GM21786 (cell line): ENCODE data around the gene MAPK8IP3.

Source experiments
- ATAC-seq: cut with Tn5 transposase; IDR thresholded peaks from one replicate; pipeline ENCODE4 v1.9.1; 2021; ENCODE audit not compliant: unreplicated experiment

The MAPK8IP3 gene

DNA sequence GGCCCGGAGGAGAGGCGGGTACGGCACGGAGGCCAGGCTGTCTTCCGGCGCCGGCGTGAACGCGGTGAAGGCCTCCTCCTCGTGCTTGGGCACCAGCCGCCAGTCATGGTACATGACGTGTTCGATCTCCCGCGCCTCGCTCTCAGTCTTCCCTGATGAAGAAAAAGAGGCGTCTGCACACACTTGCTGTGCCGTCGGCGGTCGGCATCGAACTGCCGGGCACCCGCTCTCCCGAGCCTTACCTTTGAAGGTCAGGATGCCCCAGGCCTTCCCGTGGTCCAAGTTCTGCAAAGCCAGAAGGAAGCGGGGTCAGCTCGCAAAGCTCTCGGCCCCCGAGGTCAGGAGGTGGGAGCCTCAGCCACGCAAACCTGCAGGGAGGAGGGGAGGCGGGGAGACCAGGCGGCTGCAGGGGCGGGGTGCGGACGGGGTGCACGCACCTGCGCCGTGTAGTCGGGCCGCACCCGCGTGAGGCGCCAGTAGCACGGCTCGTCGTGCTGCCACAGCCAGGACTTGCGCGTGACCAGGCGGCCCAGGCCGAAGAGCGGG, 66.4 kb downstream of the MAPK8IP3 start, which contains the start of gene EME2:
Gene EME2, plus strand, starts transcription at position 449 of the 546 bp plus-strand sequence. CDS start 418 bp downstream, outside the sequence.
- peak; percentile 5 for ATAC-seq

DNA sequence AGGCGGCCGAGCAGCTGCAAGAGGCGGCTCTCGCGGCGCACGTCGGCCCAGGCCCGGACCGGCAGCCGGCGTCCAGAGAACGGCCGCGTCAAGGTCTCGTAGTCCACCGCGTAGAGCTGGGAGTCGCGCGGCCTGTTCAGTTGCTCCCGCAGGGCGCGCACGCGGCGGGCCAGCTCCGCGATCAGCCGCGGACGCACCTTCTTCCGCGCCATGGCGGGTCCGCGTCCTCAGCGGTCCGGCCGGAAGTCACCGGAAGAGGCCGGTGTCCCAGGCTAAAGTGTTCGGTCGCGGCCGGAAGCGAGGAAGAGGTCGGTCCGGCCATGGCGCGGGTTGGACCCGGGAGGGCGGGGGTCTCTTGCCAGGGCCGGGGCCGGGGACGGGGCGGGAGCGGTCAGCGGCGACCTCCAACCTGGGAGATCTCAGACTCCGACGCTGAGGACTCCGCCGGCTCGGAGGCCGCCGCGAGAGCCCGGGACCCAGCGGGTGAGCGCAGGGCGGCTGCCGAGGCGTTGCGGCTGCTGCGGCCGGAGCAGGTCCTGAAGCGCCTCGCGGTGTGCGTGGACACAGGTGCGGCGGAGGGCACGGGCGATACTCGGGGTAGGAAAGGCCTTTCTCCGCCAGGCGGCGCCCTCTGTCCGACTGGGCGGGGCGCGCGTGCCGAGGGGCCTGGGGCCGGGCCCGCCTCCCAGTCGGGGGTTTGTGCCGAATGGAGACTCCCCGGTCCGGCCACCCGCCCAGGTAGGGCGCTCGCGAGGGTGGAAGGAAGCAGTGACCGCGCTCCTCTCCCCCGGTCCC, 67.1 kb downstream of the MAPK8IP3 start, which contains the start of gene MRPS34:
Gene MRPS34, minus strand, starts transcription at position 227 of the 795 bp plus-strand sequence. Its CDS starts 15 bp downstream, at position 212.
- ATAC-seq = peak; percentile 39

DNA sequence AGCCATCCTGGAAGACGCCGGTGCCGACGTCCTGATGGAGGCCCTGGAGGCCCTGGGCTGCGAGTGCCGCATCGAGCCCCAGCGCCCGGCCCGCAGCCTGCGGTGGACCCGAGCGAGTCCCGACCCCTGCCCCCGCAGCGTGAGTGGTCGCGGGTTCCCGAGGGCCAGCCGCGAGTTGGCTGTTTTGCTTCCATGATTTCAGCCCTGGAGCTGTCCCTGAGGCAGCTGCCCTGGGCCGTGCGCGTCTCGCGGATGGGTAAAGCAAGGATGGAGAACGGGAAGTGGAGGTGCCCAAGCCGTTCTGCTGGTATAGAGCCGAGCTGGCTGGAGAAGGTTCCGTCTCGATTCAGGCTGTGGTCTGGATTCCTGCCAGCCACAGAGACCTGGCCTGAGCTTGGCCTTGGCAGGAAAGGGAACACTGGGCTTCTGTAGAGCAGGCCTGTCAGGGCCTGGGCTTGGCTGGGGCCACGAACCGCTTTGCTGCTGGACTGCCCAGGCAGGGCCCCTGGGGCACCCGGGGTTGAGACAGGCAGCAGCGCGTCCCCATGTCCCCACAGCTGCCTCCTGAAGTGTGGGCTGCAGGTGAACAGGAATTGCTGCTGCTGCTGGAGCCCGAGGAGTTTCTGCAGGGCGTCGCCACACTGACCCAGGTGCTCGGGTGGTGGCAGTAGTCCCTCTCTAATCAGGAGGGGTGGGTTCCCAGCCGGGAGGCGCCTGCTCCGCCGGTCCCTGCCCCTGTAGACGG, 67.9 kb downstream of the MAPK8IP3 start:
- ATAC-seq = no peak

DNA sequence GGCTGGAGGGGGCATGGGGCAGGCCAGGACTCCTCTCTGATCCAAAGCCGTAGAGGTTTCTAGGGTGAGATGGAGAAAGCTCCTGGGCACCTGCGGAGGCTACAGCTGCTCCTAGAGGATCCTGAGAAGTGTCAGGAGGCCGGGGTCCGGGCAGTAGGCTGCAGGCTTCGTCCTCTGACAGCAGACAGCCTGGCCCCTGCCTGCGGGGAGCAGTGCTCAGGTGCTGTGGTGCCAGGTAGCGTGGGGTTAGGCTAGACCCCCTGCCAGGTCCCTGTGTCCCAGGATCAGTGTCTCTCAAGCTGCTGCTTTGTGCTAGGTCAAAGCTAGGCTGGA, 68.4 kb downstream of the MAPK8IP3 start:
- ATAC-seq = no peak

DNA sequence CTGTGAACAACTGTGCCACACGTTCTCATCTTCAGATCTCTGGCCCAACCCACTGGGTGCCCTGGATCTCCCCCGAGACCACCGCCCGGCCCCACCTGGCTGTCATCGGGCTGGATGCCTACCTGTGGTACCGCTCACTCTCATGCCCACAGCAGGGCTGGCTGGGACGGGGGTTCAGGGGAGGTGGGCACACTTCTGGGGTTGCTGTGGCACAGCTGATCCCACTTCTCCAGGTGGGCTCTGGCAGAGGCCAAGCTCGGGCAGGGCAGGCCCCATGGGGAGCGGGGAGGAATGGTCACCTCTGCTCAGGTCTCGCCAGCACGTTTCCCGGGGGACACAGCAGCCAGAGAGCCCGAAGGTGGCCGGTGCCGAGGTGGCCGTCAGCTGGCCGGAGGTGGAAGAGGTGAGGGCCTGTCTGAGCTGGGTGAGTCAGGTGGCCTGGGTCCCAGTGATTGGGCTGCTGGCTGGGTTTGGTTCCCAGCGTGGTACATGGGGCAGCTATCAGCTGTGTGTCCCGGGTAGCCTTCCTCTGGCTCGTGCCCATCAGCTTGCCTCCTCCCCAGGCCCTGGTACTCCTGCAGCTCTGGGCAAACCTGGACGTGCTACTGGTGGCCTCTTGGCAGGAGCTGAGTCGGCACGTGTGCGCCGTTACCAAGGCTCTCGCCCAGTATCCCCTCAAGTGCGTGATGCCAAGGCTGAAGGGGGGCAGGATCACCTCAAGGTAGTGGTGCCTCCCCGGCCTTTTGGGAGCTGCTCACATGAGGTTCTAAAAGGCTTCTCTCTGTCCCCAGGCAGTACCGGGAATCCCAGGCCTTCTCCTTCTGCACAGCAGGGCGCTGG, 69.2 kb downstream of the MAPK8IP3 start:
- ATAC-seq = no peak

DNA sequence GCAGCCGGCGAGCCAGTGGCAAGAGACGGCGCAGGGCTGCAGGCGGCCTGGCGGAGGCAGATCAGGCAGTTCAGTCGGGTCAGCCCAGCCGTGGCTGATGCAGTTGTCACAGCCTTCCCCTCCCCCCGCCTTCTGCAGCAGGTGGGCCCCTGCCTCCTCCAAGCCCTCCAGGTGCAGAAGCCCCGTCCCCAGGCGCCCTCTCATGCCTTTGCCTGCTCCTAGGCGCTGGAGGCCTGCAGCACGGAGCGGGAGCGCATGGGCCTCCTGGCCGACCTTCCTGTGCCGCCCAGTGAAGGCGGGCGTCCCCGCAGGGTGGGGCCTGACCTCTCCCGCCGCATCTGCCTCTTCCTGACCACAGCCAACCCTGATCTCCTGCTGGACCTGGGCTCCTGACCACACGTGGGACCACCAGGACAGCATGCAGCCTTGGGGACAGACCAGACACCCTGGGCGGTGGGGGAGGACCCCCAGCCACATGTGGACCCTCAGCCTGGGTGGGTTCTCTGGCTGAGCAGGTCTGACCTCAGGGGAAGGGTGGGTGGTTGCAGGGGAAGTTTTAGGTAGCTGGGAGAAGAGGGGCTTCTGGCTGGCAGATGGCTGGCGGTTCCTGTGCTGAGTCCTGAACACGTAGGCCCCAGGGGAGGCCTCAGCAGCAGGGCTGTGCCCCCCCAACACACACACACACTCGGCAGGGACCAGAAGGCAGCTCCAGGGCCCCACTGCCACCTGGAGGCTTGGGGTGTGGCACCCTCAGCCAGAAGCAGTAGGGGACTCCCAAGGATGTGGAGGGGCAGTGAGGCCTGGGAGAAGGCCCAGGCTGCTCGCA, 70.1 kb downstream of the MAPK8IP3 start:
- no peak for ATAC-seq

DNA sequence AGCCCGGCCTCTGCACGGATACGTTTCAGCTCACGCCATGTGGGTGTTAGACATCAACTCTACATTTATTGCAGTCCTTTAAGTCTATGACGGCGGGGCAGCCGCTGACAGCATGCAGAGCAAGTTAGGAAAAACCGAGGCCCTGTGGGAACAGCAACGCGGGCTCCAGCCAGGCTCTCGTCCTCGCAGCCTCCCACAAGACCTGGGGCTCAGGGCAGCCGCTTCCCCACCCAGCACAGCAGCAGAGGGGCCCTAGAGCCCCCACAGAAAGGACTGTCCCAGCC, 70.6 kb downstream of the MAPK8IP3 start:
- no peak for ATAC-seq

DNA sequence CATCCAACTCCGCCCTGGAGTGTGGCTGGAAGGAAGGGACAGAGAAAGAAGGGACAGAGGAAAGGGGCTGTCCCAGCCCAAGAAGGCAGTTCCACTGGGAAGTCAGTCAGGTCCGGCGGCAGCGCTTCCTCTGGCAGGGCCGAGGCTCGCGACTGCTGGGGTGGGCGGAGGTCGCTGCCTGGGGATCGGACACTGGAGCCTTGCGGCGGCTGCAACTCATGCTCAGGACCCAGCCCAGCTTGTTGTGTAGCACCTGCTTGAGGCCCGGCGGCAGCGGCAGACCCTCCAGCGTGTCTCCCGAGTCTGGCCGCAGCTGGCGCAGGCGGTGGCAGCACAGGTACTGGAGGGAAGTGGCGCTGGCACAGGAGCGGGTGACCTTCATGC, 71.0 kb downstream of the MAPK8IP3 start:
- ATAC-seq = no peak

DNA sequence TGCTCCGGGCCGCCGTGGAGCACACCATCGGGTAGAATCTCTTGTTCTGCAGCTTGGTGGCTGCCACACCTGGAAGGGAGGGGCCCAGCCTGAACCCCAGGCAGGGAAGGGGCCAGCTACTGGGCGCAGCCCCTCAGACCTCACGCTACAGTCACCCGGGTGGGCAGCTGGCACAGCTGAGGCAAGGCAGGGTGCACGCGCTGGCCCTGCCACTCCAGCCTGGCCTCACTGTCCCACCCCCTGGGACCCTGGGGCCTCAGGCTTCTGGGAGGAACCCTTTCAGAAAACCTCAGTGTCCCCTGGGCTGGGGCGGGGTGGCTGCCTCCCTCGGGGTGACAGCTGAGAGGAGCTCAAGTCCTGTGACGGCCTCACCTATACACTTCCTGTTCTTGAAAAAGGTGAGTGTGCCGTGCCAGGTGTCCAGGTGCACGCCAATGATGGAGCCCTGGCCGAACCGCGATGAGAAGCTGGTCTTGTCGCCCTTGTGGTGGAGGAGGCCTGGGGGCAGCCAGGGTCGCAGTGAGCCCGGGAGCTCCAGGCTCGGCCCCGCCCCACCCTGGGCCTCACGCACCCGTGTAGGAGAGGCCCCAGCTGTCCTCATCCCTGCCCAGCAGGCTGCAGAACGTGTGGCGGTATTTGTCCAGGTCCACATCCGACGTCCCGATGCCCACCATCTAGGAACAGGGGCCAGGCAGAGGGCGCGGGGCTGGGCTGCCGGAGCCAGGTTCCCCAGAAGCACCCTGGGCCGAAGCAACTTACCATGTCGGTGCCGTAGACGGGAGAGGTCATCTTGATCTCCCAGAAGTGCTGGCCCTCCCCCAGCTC, 71.6 kb downstream of the MAPK8IP3 start:
- no peak for ATAC-seq

DNA sequence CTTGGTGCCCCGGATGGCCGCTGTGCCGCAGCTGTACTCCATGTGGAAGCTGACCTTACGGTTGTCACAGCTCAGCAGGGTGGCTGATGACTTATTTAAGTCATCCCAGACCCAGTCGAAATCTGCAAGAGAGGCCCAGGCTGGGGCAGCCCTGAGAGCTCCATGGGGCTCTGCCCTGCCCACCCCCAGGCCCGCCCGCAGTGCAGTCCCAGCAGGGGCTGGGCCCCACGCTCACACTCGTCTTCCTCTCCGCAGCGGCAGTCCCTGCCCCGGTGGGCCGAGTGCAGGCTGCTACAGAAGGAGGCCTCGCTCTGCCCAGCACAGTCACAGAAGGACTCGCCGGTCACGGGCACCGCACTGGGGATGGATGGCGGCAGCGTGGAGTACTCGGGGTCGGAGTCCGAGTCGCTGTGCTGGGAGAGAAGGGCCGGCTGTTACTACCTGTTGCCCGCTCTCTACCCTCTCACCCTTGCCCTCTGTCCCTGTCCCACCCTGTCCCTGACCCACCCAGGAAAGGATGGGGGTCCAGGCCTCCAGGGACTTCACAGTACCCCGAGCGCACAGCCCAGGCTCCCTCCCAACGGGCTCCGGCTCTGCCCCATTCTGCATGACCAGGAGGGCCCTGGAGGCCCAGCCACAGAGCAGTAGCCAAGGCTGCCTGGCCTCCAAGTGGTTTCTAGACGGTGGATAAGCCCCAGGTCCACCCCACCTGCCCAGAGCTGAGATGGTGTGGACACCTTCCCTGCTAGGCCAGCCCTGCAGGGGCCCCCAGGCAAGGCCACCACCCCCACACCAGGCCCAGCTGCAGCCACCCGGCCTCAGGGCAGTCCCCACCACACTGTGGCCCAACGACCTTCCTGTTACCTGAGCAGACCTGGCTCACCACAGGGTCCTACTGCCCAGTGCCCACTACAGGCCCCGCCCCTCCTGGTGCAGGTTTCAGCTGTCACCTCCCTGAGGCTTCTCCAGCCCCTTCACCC, 72.5 kb downstream of the MAPK8IP3 start:
- ATAC-seq = no peak

DNA sequence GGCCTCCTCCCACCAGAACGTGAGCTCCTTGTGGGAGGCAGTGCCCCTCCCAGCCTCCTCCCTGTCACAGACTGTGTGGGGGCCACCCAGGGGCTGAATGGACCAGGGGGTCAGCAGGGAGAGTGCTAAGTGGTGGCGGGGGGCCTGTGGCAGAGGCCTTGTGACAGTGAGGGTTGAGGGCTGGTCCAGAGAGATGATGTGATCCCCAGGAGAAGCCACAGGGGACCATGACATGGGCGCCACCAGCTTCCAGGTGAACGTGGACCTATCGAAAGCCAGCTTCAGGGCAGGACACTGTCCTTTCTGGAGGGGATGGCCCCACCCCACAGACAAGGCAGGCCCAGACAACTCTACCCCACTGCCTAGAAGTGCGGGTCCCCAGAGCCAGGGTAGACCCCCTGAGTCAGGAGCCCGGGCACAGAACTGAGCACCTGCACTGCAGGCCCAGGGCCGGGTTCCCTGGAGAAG, 73.3 kb downstream of the MAPK8IP3 start:
- no peak for ATAC-seq

DNA sequence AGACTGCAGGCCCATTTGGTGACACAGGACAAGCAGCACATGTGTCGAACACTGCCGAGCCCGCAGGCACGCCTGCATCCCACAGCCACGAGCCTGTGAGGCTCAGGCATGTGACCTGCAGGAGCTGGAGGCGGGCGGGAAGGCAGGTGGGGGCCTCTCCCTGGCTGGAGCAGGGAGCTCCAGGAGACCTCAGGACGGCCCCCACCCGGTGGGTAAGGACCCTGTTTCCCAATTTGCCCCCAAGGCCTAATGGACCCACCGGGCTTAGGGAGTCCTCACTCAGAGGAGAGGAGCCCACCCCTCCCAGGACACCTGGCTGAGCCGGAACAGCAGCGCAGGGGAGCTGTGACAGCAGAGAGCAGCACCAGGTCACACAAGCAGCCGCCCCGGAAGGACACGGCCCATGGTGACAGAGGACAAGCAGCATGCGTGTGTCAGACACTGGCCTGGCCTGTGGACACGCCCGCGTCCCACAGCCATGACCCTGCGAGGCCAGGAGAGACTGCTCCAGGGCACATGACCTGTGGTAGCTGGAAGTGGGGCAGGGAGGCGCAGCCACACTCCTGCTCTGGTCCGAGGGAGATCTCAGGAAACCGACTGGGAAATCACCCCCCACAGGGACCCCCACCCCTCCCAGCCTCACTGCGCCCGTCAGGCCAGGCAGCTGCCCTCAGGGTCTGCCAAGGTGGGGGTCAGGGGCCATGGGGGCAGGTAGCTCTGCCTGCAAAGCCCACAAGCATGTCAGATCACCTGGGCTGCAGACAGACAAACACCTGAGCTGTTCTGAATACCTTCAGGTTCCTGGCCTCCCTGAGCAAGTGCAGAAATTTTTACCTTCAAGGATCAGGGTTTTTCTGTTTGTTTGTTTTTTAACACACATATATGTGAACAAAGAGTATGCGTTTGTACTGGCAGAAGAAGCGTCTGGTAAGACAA, 74.0 kb downstream of the MAPK8IP3 start:
- no peak for ATAC-seq

DNA sequence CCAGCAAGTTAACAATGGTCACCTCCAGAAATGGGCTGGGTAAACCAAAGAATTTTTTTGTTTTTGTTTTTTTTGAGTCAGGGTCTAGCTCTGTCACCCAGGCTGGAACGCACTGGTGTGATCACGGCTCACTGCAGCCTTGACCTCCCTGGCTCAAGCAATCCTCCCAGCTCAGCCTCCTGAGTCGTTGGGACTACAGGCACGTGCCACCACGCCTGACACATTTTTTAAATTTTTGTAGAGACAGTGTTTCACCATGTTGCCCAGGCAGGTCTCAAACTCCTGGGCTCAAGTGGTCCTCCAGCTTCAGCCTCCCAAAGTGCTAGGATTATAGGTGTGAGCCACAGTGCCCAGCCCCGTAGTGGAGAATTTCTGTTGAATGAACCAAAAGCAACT, 74.7 kb downstream of the MAPK8IP3 start:
- ATAC-seq = no peak

DNA sequence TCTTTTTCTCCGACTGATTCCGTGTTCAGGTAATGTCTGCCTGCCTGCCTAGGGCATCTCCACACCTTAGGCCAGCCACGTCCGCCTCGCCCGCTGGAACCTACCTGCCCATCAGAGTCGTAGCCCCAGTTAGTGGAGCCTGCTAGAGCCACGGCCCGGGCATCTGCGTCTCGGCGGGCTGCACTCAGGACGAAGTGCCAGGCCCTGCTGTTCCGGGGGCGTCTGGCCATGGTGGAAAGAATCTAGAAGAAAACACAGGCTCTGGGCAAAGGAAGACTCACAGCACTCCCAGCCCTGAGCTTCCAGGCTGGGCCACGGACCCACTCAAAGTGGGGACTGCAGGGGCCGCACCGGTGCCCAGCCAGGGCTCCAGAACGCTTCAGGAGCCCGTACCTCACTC, 75.3 kb downstream of the MAPK8IP3 start:
- ATAC-seq = no peak

DNA sequence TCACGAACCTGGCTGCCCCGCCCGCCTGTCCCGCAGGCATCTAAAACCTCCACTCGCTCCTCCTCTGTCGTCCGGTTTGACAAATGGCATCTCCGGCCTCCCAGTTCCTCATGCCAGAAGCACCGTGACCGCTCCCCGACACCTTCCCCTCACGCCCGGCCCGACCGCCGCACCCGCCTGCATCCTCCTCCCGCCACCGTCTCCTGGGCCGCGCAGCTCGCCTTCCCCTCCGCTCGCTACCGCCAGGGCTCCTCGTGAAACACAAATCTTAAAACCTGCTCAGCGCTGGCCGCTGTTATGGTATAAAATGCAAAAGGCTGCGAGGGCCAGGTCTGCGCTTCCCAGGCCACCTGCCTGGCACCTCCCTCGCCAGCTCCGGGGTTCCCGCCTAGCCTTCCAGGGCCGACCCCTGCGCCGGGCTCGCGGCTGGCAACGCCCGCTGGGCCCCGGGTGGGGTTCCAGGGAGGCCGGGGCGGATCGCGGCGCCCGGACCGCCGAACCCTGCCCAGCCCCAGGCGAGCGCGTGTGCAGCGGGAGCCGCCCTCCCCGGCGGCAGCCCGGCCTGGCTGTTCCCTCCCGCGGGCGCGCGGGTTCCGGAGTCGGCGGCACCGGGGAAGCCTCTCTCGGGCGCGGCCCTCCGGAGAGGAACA, 75.9 kb downstream of the MAPK8IP3 start:
- no peak for ATAC-seq

DNA sequence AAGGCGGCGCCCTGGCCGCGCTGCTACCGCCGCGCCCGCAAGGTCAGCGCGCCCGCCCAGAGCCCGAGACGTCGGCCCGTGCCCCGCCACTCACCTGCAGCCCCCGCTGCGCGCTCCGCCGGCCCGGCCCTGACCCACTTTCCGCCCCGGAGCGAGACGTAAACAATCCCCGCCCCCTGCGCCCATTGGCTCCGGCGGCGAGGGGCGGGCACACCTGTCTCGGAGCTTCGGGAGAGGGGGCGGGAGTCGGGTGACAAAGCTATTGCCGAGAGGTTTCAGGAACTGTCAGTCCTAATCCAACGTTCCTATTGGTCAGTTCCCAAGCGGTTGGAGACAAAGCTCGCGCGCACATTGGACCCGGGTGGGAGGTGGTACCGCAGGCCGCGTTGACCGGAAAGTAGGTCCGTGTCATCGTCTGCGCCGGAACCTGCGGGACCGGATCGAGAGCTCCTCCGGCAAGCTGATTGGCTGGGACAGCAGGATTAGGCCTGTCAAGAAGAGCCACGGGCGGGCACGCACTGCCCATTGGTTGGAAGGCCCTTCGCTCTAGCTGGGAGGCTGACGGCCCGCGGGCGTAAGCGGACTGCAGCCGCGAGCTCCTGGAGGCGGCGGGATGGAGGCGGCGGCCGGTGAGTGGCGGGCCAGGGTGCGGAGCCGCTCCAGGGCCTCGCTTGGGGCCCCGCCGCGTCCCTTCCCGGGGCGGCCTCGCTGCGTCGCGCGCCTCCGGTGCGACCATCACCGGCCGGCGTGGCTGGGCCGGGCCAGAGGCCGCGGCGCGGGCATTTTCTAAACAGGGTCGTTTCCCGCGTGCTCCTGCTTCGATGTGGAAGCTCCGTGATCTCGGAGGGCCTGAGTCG, 76.6 kb downstream of the MAPK8IP3 start, which contains the start of the genes NUBP2 and SPSB3:
Gene NUBP2, plus strand, starts transcription at position 553 of the 857 bp plus-strand sequence. Its CDS starts 61 bp downstream, at position 614.
Gene SPSB3, minus strand, starts transcription at position 164 of the 857 bp plus-strand sequence. CDS start 1,088 bp downstream, outside the sequence.
- peak; percentile 88 for ATAC-seq
